NB4 (cell line): ENCODE data around the gene RNF150.
"Not testable (repeated sequence)": the region's sequence is repeated elsewhere in the genome, so short reads cannot be mapped to it uniquely, and the experiment has no call there.

Source experiments
- DNase-seq: peaks from one replicate; pipeline ENCODE4 v3.0.0; 2010; ENCODE audit warnings: low read depth
- H3K4me3 ChIP-seq: one replicate; pipeline ENCODE4 v1.5.1; 2011; ENCODE audit warnings: mild to moderate bottlenecking, low read depth, low read length, moderate library complexity
- CTCF ChIP-seq: IDR thresholded peaks from one replicate; pipeline ENCODE4 v1.5.1; 2012; ENCODE audit warnings: low read depth, low read length
- MYC ChIP-seq: IDR thresholded peaks from 2 replicates; pipeline ENCODE4 v1.6.1; 2011; ENCODE audit warnings: low read depth, low read length
- POLR2A ChIP-seq: IDR thresholded peaks from 2 replicates; pipeline ENCODE4 v1.6.1; 2011; ENCODE audit warnings: mild to moderate bottlenecking; ENCODE audit not compliant: insufficient read length; ENCODE audit errors: extremely low read depth
- TF ChIP-seq, protein P1 (sequence below): IDR thresholded peaks from 2 replicates; pipeline ENCODE4 v1.6.1; 2011; ENCODE audit warnings: low read depth, low read length

Gene RNF150

GRCh38 chr4:140813804-140814203 is 319.5 kb downstream of the RNF150 start:
- no peak overlapping the region for H3K4me3 ChIP-seq
- no peak for DNase-seq
- TF ChIP-seq MYC (no peak), CTCF (no peak)

DNA sequence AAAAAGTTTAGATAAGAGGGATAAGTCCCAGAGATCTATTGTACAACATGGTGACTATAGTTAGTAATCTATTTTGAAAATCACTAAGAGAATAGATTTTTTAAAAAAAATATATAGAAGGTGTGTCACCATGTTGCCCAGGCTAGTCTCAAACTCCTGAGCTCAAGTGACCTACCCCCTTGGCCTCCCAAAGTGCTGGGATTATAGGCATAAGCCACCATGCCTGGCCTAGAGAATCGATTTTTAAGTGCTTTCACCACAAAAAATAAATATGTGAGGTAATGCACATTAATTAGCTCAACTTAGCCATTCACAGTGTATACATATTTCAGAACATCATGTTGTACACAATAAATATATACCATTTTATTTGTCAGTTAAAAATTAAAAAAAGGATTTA is 320.4 kb downstream of the RNF150 start:
- no peak overlapping the region for H3K4me3 ChIP-seq
- TF ChIP-seq, protein P1, sequence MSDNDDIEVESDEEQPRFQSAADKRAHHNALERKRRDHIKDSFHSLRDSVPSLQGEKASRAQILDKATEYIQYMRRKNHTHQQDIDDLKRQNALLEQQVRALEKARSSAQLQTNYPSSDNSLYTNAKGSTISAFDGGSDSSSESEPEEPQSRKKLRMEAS = no peak
- TF ChIP-seq MYC = no peak
- no peak for TF ChIP-seq CTCF
- no peak for TF ChIP-seq POLR2A
- DNase-seq = no peak

GRCh38 chr4:140811429-140811828 is 321.8 kb downstream of the RNF150 start:
- TF ChIP-seq CTCF = no peak
- TF ChIP-seq MYC = no peak
- TF ChIP-seq, protein P1 = no peak
- TF ChIP-seq POLR2A = no peak
- no peak overlapping the region for H3K4me3 ChIP-seq
- DNase-seq = no peak

DNA sequence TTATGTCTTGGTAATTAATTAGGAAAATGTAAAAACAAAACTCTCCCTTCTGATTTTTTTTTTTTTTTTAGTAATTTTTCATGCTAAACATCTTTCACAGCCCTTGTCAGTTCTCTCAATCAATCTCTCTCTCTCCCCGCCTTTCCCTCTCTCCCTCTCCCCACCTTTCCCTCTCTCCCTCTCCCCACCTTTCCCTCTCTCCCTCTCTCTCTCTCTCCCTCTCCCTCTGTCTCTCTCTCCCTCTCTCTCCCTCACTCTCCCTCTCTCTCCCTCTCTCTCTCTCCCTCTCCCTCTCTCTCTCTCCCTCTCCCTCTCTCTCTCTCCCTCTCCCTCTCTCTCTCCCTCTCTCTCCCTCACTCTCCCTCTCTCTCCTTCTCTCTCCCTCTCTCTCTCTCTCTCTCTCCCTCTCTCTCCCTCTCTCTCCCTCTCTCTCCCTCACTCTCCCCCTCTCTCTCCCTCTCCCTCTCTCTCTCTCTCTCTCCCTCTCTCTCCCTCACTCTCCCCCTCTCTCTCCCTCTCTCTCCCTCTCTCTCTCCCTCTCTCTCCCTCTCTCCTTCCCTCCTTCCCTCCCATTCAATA is 322.6 kb downstream of the RNF150 start:
- not testable (repeated sequence) for DNase-seq, H3K4me3 ChIP-seq
